Lung microvascular endothelial cell (primary cell): ENCODE results near the gene TUBB1. TPM values are rescaled to one million over a fixed set of nuclear protein-coding genes. Genes with fewer than 3 reads are reported as not detected.
"Not testable (repeated sequence)": the region's sequence is repeated elsewhere in the genome, so short reads cannot be mapped to it uniquely, and the experiment has no call there.

Experiments
- DNase-seq, 2 donors: peaks; one replicate each; pipeline versions ENCODE4 v3.0.0 to v3.0.0-alpha.2; 2010; ENCODE audit warnings: low read depth in 2 of 2
- total RNA-seq: library from RNA; depleted of rRNA; stranded (reverse); fragments of >200 nt; gene quantifications from 2 replicates; pipeline ENCODE4 v1.2.1, GENCODE V29; 2014

The TUBB1 gene
- total RNA-seq = not detected in 2 replicates

GRCh38 chr20:59019217-59019616, at the start of gene TUBB1:
TSS of gene TUBB1 (plus strand) at chr20:59019429. CDS start at chr20:59019523, 94 bp downstream.
- DNase-seq = no peak

GRCh38 chr20:58969439-58969838, 49.8 kb upstream of the TUBB1 start:
- DNase-seq = no peak

- no peak for DNase-seq
Measured at GRCh38 chr20:58970146-58970545, 49.1 kb upstream of the TUBB1 start.

- DNase-seq = no peak
Measured at GRCh38 chr20:58971429-58971828, 47.8 kb upstream of the TUBB1 start.

- no peak for DNase-seq
Measured at GRCh38 chr20:58973179-58973578, 46.0 kb upstream of the TUBB1 start.

GRCh38 chr20:58973866-58974265, 45.4 kb upstream of the TUBB1 start:
- DNase-seq = no peak

- DNase-seq = no peak
Measured at GRCh38 chr20:58975353-58975752, 43.9 kb upstream of the TUBB1 start.

- DNase-seq = no peak
Measured at GRCh38 chr20:58976061-58976730, 43.0 kb upstream of the TUBB1 start.

GRCh38 chr20:58978351-58979190, 40.7 kb upstream of the TUBB1 start:
- DNase-seq = no peak

GRCh38 chr20:58980711-58981627, 38.3 kb upstream of the TUBB1 start, which contains the start of gene NELFCD:
TSS of gene NELFCD (plus strand) at chr20:58981256. CDS start at chr20:58981310, 54 bp downstream.
- peak; percentile 83 to 88 for DNase-seq

- peak; percentile 16 to 33 for DNase-seq
Measured at GRCh38 chr20:58981628-58982364, 37.4 kb upstream of the TUBB1 start.

- no peak for DNase-seq
Measured at GRCh38 chr20:58982406-58983114, 36.7 kb upstream of the TUBB1 start.

- DNase-seq = not testable (repeated sequence)
Measured at GRCh38 chr20:58983115-58983468, 36.1 kb upstream of the TUBB1 start.

- DNase-seq = no peak
Measured at GRCh38 chr20:58984691-58985090, 34.5 kb upstream of the TUBB1 start.

GRCh38 chr20:58985656-58986055, 33.6 kb upstream of the TUBB1 start:
- no peak for DNase-seq

GRCh38 chr20:58986286-58986967, 32.8 kb upstream of the TUBB1 start:
- DNase-seq = no peak

- no peak for DNase-seq
Measured at GRCh38 chr20:58986968-58987517, 32.2 kb upstream of the TUBB1 start.

GRCh38 chr20:58987790-58988564, 31.3 kb upstream of the TUBB1 start:
- no peak for DNase-seq

GRCh38 chr20:58988565-58988882, 30.7 kb upstream of the TUBB1 start:
- no peak for DNase-seq
